CD4-positive, alpha-beta memory T cell (primary cell): ENCODE measurements around the gene OR14I1. TPM values are rescaled to one million over a fixed set of nuclear protein-coding genes. Genes with fewer than 3 reads are reported as not detected.

Experiments used
- CTCF ChIA-PET: fragments of 350-600 bp; sonication (Branson Sonifier 250); formaldehyde crosslinking; loops from one replicate; lab custom pipeline; 2021; ENCODE audit warnings: inconsistent platforms; ENCODE audit not compliant: partially characterized antibody; lab: Charles Lee
- POLR2A ChIA-PET: fragments of 350-600 bp; sonication (Branson Sonifier 250); formaldehyde crosslinking; loops from one replicate; lab custom pipeline; 2021; ENCODE audit not compliant: partially characterized antibody; lab: Charles Lee
- DNase-seq, 5 donors: peaks; one replicate each; pipeline versions ENCODE4 v3.0.0 to v3.0.0-alpha.2; 2020 to 2022; ENCODE audit warnings: mixed read lengths in 1 of 5
- H3K27ac ChIP-seq: one replicate; pipeline ENCODE4 v1.7.0; 2013; ENCODE audit warnings: low read depth, low read length
- H3K27me3 ChIP-seq: 2 replicates; pipeline ENCODE4 v1.7.0; 2013; ENCODE audit warnings: mild to moderate bottlenecking, low read length, moderate library complexity; ENCODE audit not compliant: insufficient read depth
- H3K36me3 ChIP-seq: 2 replicates; pipeline ENCODE4 v1.7.0; 2013; ENCODE audit warnings: mild to moderate bottlenecking, low read length, moderate library complexity; ENCODE audit not compliant: insufficient read depth
- H3K4me1 ChIP-seq: 2 replicates; pipeline ENCODE4 v1.7.0; 2013; ENCODE audit warnings: mild to moderate bottlenecking, low read length, moderate library complexity; ENCODE audit not compliant: insufficient read depth
- H3K4me3 ChIP-seq, 2 donors: one replicate each; pipeline ENCODE4 v1.7.0; 2013; ENCODE audit warnings: low read length in 2 of 2, mild to moderate bottlenecking in 1 of 2
- H3K9me3 ChIP-seq, 2 donors: one replicate each; pipeline ENCODE4 v1.7.0; 2013; ENCODE audit warnings: low read length in 2 of 2, control low read depth in 1 of 2; ENCODE audit not compliant: control insufficient read depth in 1 of 2
- H3K27ac Mint-ChIP-seq, 7 donors: one replicate each; pipeline ENCODE4 v1.8.0; 2020 to 2021; ENCODE audit warnings: mixed read lengths in 7 of 7, mild to moderate bottlenecking in 6 of 7, inconsistent platforms in 3 of 7, moderate library complexity in 3 of 7
- H3K27me3 Mint-ChIP-seq, 2 donors: one replicate each; pipeline ENCODE4 v1.8.0; 2020 to 2021; ENCODE audit warnings: mixed read lengths in 2 of 2
- H3K36me3 Mint-ChIP-seq, 2 donors: one replicate each; pipeline ENCODE4 v1.8.0; 2020 to 2021; ENCODE audit warnings: mixed read lengths in 2 of 2, inconsistent platforms in 1 of 2, mild to moderate bottlenecking in 1 of 2
- H3K4me1 Mint-ChIP-seq, 4 donors: one replicate each; pipeline ENCODE4 v1.8.0; 2020 to 2021; ENCODE audit warnings: mixed read lengths in 4 of 4, mild to moderate bottlenecking in 1 of 4
- H3K4me3 Mint-ChIP-seq, 8 donors: one replicate each; pipeline ENCODE4 v1.8.0; 2020 to 2021; ENCODE audit warnings: mixed read lengths in 8 of 8, mild to moderate bottlenecking in 7 of 8, moderate library complexity in 6 of 8, inconsistent platforms in 3 of 8
- H3K9me3 Mint-ChIP-seq, 8 donors: one replicate each; pipeline ENCODE4 v1.8.0; 2020 to 2021; ENCODE audit warnings: mixed read lengths in 8 of 8, mild to moderate bottlenecking in 5 of 8, inconsistent platforms in 3 of 8, moderate library complexity in 1 of 8
- intact Hi-C: fragments of 100-400 bp; cut with micrococcal nuclease; formaldehyde crosslinking; loops from one replicate; pipeline ENCODE4 v1.15.1; 2023
- polyA plus RNA-seq, 2 donors: library from polyadenylated mRNA; unstranded; fragments of 300-500 nt; fragmentation: Illumina TruSeq; gene quantifications; one replicate each; pipeline ENCODE4 v1.2.3, GENCODE V29; 2021
- total RNA-seq, 2 experiments: library from RNA; stranded (reverse); gene quantifications; one replicate each; pipeline ENCODE4 v1.2.3, GENCODE V29; 2021

OR14I1 gene
- not detected for total RNA-seq
- polyA plus RNA-seq, result not detected

GRCh38 chr1:248702714-248703113, at the start of gene OR14I1:
TSS of gene OR14I1 (minus strand) at chr1:248702766.
- POLR2A ChIA-PET, result no interaction called here
- Histone ChIP-seq H3K9me3 (no peaks in the 10 kb centered on the region), H3K36me3 (no peaks in the 10 kb centered on the region), H3K4me1 (no peaks in the 10 kb centered on the region), H3K4me3 (no peak within 1 kb of the TSS), H3K27me3 (no peaks in the 10 kb centered on the region), H3K27ac (no peak within 1 kb of the TSS)
- H3K9me3 Mint-ChIP-seq, result no peaks in the 10 kb centered on the region
- no peaks in the 10 kb centered on the region for H3K4me1 Mint-ChIP-seq
- no peaks in the 10 kb centered on the region for H3K36me3 Mint-ChIP-seq
- H3K4me3 Mint-ChIP-seq, result no peak within 1 kb of the TSS
- CTCF ChIA-PET, result no interaction called here
- intact Hi-C loops, result no loop called here
- H3K27me3 Mint-ChIP-seq, result peaks cover 4 to 15% of the 10 kb centered on the region in 2 donors
- no peak for DNase-seq
- no peak within 1 kb of the TSS for H3K27ac Mint-ChIP-seq

- Mint-ChIP-seq H3K4me3 (peak overlapping the region; percentile 45 to 72 (median 63)), H3K27ac (peak overlapping the region in 5 of 7 donors; percentile 81 to 91 (median 86)), H3K4me1 (peaks cover 20 to 33% (median 23%) of the 10 kb centered on the region in 4 donors), H3K36me3 (no peaks in the 10 kb centered on the region), H3K27me3 (no peaks in the 10 kb centered on the region), H3K9me3 (no peaks in the 10 kb centered on the region)
- Histone ChIP-seq H3K36me3 (no peaks in the 10 kb centered on the region), H3K27me3 (no peaks in the 10 kb centered on the region), H3K4me1 (peaks cover 22% of the 10 kb centered on the region), H3K4me3 (no peak overlapping the region), H3K9me3 (no peaks in the 10 kb centered on the region), H3K27ac (no peak overlapping the region)
- no peak for DNase-seq
- POLR2A ChIA-PET, result no interaction called here
- CTCF ChIA-PET, result interaction anchor here (0.8 kb wide), 1 partner anchor 10 kb away, joined by 3 read pairs; no protein-coding TSS in a partner anchor
- intact Hi-C loops, result no loop called here
Observed at GRCh38 chr1:248751635-248752034, 49.1 kb upstream of the OR14I1 start.

- Histone ChIP-seq H3K4me3 (no peak overlapping the region), H3K9me3 (no peaks in the 10 kb centered on the region), H3K27ac (no peak overlapping the region), H3K36me3 (no peaks in the 10 kb centered on the region), H3K4me1 (peaks cover 22% of the 10 kb centered on the region), H3K27me3 (no peaks in the 10 kb centered on the region)
- Mint-ChIP-seq H3K4me1 (peaks cover 20 to 33% (median 23%) of the 10 kb centered on the region in 4 donors), H3K27me3 (peaks cover 0 to 1% of the 10 kb centered on the region in 2 donors), H3K9me3 (no peaks in the 10 kb centered on the region), H3K4me3 (peak overlapping the region; percentile 45 to 72 (median 63)), H3K27ac (peak overlapping the region in 5 of 7 donors; percentile 81 to 91 (median 86)), H3K36me3 (no peaks in the 10 kb centered on the region)
- ChIA-PET CTCF (interaction anchor here (0.8 to 1.1 kb wide), 2 partner anchors 10 to 52 kb away, joined by 3 read pairs; no protein-coding TSS in a partner anchor), POLR2A (no interaction called here)
- no peak for DNase-seq
- intact Hi-C loops, result no loop called here
Observed at GRCh38 chr1:248751142-248751541, 48.6 kb upstream of the OR14I1 start.

GRCh38 chr1:248750496-248750895, 47.9 kb upstream of the OR14I1 start:
- Mint-ChIP-seq H3K4me1 (peaks cover 20 to 33% (median 23%) of the 10 kb centered on the region in 4 donors), H3K9me3 (no peaks in the 10 kb centered on the region), H3K27me3 (peaks cover 0 to 1% of the 10 kb centered on the region in 2 donors), H3K36me3 (no peaks in the 10 kb centered on the region), H3K27ac (peak overlapping the region in 6 of 7 donors; percentile 17 to 81 (median 50)), H3K4me3 (peak overlapping the region in 4 of 8 donors; percentile 4 to 72 (median 52))
- intact Hi-C loops, result no loop called here
- no peaks in the 10 kb centered on the region for H3K9me3 ChIP-seq
- H3K36me3 ChIP-seq, result no peaks in the 10 kb centered on the region
- no peak for DNase-seq
- ChIA-PET CTCF (interaction anchor here (1.1 kb wide), 1 partner anchor 51 kb away, joined by 3 read pairs; no protein-coding TSS in a partner anchor), POLR2A (no interaction called here)
- peaks cover 22% of the 10 kb centered on the region for H3K4me1 ChIP-seq
- H3K27me3 ChIP-seq, result no peaks in the 10 kb centered on the region
- no peak overlapping the region for H3K27ac ChIP-seq
- no peak overlapping the region for H3K4me3 ChIP-seq

GRCh38 chr1:248748211-248748610, 45.6 kb upstream of the OR14I1 start:
- Mint-ChIP-seq H3K27ac (no peak overlapping the region), H3K4me1 (peaks cover 20 to 33% (median 23%) of the 10 kb centered on the region in 4 donors), H3K4me3 (no peak overlapping the region), H3K36me3 (no peaks in the 10 kb centered on the region), H3K27me3 (peaks cover 1% of the 10 kb centered on the region in 2 donors), H3K9me3 (no peaks in the 10 kb centered on the region)
- ChIA-PET CTCF (no interaction called here), POLR2A (no interaction called here)
- peaks cover 22% of the 10 kb centered on the region for H3K4me1 ChIP-seq
- no peak for DNase-seq
- no peak overlapping the region for H3K27ac ChIP-seq
- H3K9me3 ChIP-seq, result no peaks in the 10 kb centered on the region
- H3K4me3 ChIP-seq, result no peak overlapping the region
- no peaks in the 10 kb centered on the region for H3K27me3 ChIP-seq
- no peaks in the 10 kb centered on the region for H3K36me3 ChIP-seq
- intact Hi-C loops, result no loop called here

GRCh38 chr1:248740876-248741275, 38.3 kb upstream of the OR14I1 start:
- H3K4me1 ChIP-seq, result no peaks in the 10 kb centered on the region
- no peaks in the 10 kb centered on the region for H3K36me3 Mint-ChIP-seq
- no peak for DNase-seq
- H3K4me3 ChIP-seq, result no peak overlapping the region
- peaks cover 5 to 7% of the 10 kb centered on the region in 2 donors for H3K27me3 Mint-ChIP-seq
- ChIA-PET CTCF (no interaction called here), POLR2A (no interaction called here)
- no peak overlapping the region for H3K4me3 Mint-ChIP-seq
- H3K27ac Mint-ChIP-seq, result peak overlapping the region in 1 of 7 donors; percentile 43
- intact Hi-C loops, result no loop called here
- H3K27ac ChIP-seq, result no peak overlapping the region
- H3K9me3 Mint-ChIP-seq, result no peaks in the 10 kb centered on the region
- H3K9me3 ChIP-seq, result no peaks in the 10 kb centered on the region
- no peaks in the 10 kb centered on the region for H3K27me3 ChIP-seq
- H3K36me3 ChIP-seq, result no peaks in the 10 kb centered on the region
- peaks cover 0 to 2% (median 0%) of the 10 kb centered on the region in 4 donors for H3K4me1 Mint-ChIP-seq

DNA sequence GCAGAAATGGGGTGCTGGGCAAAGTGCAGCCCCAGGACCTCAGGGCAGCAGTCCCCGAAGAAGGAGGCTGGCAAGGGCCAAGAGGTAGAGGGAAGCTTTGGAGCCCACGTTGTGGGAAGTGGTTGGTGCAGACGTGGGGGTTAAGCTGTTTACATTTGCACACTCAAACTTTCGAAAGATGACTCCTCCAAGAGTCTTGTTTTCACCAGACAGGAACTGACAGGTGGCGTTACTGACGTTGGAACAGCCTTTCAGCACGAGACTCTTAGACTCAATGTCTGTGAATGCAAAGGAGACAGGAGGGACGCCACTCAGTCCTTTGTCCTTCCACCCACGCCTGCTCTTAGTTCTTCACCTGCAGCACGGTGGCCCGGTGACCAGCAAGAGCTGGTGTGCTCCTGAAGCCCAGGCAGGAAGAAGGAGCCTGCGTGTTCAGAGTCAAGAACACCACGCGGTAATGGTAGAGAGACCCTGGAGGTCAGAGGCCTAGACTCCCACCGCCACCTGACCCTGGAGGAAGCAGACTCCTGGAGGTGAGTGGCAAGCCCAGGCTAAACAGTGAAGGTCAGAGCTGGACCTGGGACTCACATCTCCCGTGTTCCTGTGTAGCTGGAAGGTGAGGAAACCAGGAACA, 37.1 kb upstream of the OR14I1 start:
- H3K9me3 ChIP-seq, result no peaks in the 10 kb centered on the region
- no peak overlapping the region for H3K27ac ChIP-seq
- H3K27me3 ChIP-seq, result no peaks in the 10 kb centered on the region
- H3K4me1 ChIP-seq, result no peaks in the 10 kb centered on the region
- Mint-ChIP-seq H3K27me3 (peaks cover 5 to 12% of the 10 kb centered on the region in 2 donors), H3K4me3 (no peak overlapping the region), H3K36me3 (no peaks in the 10 kb centered on the region), H3K9me3 (peaks cover 0 to 6% (median 4%) of the 10 kb centered on the region in 8 donors), H3K27ac (peak overlapping the region in 1 of 7 donors; percentile 6), H3K4me1 (peaks cover 0 to 2% (median 0%) of the 10 kb centered on the region in 4 donors)
- H3K36me3 ChIP-seq, result no peaks in the 10 kb centered on the region
- no peak for DNase-seq
- intact Hi-C loops, result no loop called here
- no peak overlapping the region for H3K4me3 ChIP-seq
- CTCF ChIA-PET, result no interaction called here
- POLR2A ChIA-PET, result no interaction called here
